Gastroesophageal sphincter (tissue), 3 donors: ENCODE measurements around the gene SLC19A2.

Source experiments
- POLR2A ChIP-seq, 2 donors: fragments of 450-650 bp; IDR thresholded peaks; one replicate each; pipeline ENCODE4 v1.6.1; 2017; ENCODE audit warnings: antibody characterized with exemption in 2 of 2, mild to moderate bottlenecking in 2 of 2, moderate library complexity in 1 of 2
- TF ChIP-seq, protein P1 (sequence below), 4 experiments: fragments of 200-600 bp in 2 of 4; fragments of 450-650 bp in 2 of 4; sonication (generic) in 1 of 4; IDR thresholded peaks; one replicate each; pipeline ENCODE4 v1.5.1; 2017 to 2019; ENCODE audit warnings: antibody characterized with exemption in 4 of 4, mild to moderate bottlenecking in 2 of 4, moderate library complexity in 2 of 4

DNA sequence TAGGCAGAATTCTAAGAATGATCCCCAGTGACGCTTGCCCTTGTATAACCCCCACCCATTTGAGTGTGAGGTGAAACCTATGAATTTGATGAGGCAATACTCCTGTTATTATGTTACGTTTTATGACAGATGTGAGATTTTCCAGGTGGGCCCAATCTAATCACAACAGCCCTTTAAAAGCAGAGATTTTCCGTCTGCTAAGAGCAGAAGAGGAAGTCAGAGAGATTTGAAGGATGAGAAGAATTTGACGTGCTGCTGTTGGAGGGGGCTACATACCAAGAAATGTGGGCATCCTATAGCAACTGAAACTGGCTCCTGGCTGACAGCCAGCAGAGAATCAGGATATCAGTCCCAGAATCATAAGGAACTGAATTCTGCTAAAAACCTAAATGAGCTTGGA lies 2.4 kb upstream of the SLC19A2 start:
- TF ChIP-seq POLR2A (IDR thresholded peaks at IDR 0.05), result no peak
- TF ChIP-seq, protein P1, sequence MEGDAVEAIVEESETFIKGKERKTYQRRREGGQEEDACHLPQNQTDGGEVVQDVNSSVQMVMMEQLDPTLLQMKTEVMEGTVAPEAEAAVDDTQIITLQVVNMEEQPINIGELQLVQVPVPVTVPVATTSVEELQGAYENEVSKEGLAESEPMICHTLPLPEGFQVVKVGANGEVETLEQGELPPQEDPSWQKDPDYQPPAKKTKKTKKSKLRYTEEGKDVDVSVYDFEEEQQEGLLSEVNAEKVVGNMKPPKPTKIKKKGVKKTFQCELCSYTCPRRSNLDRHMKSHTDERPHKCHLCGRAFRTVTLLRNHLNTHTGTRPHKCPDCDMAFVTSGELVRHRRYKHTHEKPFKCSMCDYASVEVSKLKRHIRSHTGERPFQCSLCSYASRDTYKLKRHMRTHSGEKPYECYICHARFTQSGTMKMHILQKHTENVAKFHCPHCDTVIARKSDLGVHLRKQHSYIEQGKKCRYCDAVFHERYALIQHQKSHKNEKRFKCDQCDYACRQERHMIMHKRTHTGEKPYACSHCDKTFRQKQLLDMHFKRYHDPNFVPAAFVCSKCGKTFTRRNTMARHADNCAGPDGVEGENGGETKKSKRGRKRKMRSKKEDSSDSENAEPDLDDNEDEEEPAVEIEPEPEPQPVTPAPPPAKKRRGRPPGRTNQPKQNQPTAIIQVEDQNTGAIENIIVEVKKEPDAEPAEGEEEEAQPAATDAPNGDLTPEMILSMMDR (IDR thresholded peaks at IDR 0.05), result no peak
